Activated T-helper 17 cell treated with anti-CD3 and anti-CD28 coated beads, Interleukin-2, amount 50 U/mL, for 72 hours (primary cell): ENCODE data around the gene EML1. TPM values are rescaled to one million over a fixed set of nuclear protein-coding genes. Genes with fewer than 3 reads are reported as not detected.

ENCODE experiments used
- ATAC-seq: fragments of 150-1000 bp; cut with Tn5 transposase; replicated peaks from 2 replicates; pipeline ENCODE4 v1.10.0; 2021; ENCODE audit warnings: mild to moderate bottlenecking, moderate library complexity
- H3K27ac Mint-ChIP-seq: one replicate; pipeline ENCODE4 v1.8.0; 2022; ENCODE audit warnings: mixed read lengths
- H3K27me3 Mint-ChIP-seq: one replicate; pipeline ENCODE4 v1.8.0; 2022; ENCODE audit warnings: mixed read lengths
- H3K36me3 Mint-ChIP-seq: one replicate; pipeline ENCODE4 v1.8.0; 2022; ENCODE audit warnings: low read depth, mild to moderate bottlenecking, mixed read lengths
- H3K4me1 Mint-ChIP-seq: one replicate; pipeline ENCODE4 v1.8.0; 2022; ENCODE audit warnings: mixed read lengths
- H3K4me3 Mint-ChIP-seq: one replicate; pipeline ENCODE4 v1.8.0; 2022; ENCODE audit warnings: mild to moderate bottlenecking, mixed read lengths
- H3K9me3 Mint-ChIP-seq: one replicate; pipeline ENCODE4 v1.8.0; 2022; ENCODE audit warnings: mixed read lengths
- total RNA-seq, 2 donors: library from RNA; stranded (reverse); gene quantifications; one replicate each; pipeline ENCODE4 v1.2.3, GENCODE V29; 2022

Gene EML1
- total RNA-seq, 2 donors from 2014 or later = 0.54 to 3.6 TPM

DNA sequence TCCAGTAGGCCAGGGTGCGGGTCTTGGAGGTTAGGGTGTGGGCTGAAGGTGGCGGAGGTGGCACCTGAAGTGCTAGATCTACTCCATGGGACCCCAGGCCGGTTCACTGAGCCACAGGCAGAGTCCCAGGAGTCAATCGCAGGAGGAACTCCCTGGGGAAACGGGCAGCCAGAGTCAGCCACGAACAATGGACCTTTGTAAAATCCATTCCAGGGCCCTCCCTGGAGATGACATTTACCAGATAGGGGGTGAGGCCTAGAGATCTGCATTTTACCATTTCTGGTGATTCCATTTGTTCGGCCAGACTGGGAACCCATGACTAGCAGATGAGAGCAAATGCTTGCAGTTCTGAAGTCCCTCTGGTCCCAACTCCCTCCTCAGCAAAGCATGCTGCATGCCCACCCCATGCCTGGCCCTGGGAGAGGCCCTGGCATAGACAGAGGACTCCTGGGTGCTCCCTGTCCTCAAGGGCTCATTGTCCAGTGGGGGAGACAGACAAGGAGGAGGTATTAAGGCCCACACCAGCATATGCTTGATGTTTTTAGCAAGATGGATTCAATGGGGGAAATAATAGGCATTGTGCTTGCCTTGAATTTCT, 115.5 kb downstream of the EML1 start:
- no peak overlapping the region for H3K27ac Mint-ChIP-seq
- no peaks in the 10 kb centered on the region for H3K4me1 Mint-ChIP-seq
- H3K9me3 Mint-ChIP-seq = no peaks in the 10 kb centered on the region
- peaks cover 14% of the 10 kb centered on the region for H3K27me3 Mint-ChIP-seq
- no peaks in the 10 kb centered on the region for H3K36me3 Mint-ChIP-seq
- no peak overlapping the region for H3K4me3 Mint-ChIP-seq
- ATAC-seq = no peak

GRCh38 chr14:99909513-99910064, 116.4 kb downstream of the EML1 start:
- H3K4me1 Mint-ChIP-seq = no peaks in the 10 kb centered on the region
- no peak overlapping the region for H3K27ac Mint-ChIP-seq
- H3K9me3 Mint-ChIP-seq = no peaks in the 10 kb centered on the region
- no peak for ATAC-seq
- H3K27me3 Mint-ChIP-seq = peaks cover 14% of the 10 kb centered on the region
- H3K36me3 Mint-ChIP-seq = no peaks in the 10 kb centered on the region
- H3K4me3 Mint-ChIP-seq = no peak overlapping the region

DNA sequence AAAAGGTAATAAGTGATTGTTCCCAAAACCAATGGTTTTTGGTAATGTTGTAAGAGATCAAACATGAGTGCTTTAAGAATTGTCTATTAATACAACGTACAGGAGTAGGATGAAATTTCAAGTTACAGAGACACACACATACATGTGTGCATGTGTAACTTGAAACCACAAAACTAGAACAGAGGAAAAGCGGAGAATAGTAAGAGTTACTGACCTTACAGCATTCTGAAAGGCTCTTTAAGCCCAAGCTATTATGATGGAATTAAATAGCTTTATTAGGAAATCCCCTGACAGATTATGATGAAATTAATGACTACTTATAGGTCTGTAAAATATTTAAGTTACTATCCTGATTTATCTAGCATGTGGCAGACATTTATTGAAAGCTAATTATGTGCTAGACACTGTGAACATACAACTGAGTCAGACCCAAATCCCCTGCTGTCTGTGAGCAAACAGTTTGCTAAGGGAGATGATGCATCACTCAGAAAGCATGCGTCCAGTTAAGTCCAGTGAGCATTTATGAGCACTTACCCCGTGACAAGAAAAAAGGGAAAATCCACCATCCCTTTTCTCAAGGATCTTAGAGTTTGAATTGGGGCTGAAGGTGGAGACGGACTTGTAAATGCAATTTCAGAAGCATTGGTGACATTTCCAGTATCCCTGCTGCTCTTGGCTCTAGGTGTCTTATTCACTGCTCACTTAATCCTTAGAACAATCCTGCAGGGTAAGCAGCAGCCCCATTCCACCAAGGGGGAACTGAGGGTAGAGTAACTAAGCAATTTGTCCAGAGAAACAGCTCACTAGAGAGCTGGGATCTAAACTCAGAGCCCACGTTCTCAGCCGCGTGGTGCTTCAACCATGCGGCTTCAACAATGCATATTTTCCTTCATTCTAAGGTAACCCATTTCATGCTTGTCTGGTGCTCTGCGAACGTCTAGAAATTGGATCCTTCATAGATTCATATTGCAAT, 117.4 kb downstream of the EML1 start:
- Mint-ChIP-seq H3K27ac (no peak overlapping the region), H3K4me3 (no peak overlapping the region)

GRCh38 chr14:99915305-99916090, 122.3 kb downstream of the EML1 start:
- ATAC-seq = no peak
- H3K9me3 Mint-ChIP-seq = no peaks in the 10 kb centered on the region
- H3K27me3 Mint-ChIP-seq = peaks cover 15% of the 10 kb centered on the region
- H3K4me1 Mint-ChIP-seq = no peaks in the 10 kb centered on the region
- no peaks in the 10 kb centered on the region for H3K36me3 Mint-ChIP-seq
- H3K4me3 Mint-ChIP-seq = no peak overlapping the region
- no peak overlapping the region for H3K27ac Mint-ChIP-seq

More for the DNA sequence above, 117.4 kb downstream of the EML1 start:
- ATAC-seq = no peak
- H3K36me3 Mint-ChIP-seq = no peaks in the 10 kb centered on the region
- H3K9me3 Mint-ChIP-seq = no peaks in the 10 kb centered on the region
- H3K27me3 Mint-ChIP-seq = peaks cover 17% of the 10 kb centered on the region
- H3K4me1 Mint-ChIP-seq = no peaks in the 10 kb centered on the region

DNA sequence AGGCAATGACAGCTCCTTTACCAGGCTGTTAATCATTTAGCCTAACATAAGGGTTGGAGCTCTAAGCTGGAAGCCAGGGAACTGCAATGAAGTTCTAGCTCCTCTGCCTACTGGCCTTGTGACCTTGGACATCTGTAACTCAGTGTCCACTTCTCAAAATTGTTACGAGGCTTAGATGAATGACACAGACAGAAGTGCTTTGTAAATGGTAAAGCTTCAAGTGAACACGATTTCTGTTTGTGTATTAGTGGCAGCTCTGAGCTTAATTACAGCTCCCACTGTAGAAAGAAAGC, 122.8 kb downstream of the EML1 start:
- Mint-ChIP-seq H3K36me3 (no peaks in the 10 kb centered on the region), H3K27me3 (peaks cover 15% of the 10 kb centered on the region), H3K4me1 (no peaks in the 10 kb centered on the region), H3K4me3 (no peak overlapping the region), H3K27ac (no peak overlapping the region), H3K9me3 (no peaks in the 10 kb centered on the region)
- no peak for ATAC-seq

- no peak for ATAC-seq
- Mint-ChIP-seq H3K4me1 (no peaks in the 10 kb centered on the region), H3K9me3 (no peaks in the 10 kb centered on the region), H3K27ac (no peak overlapping the region), H3K4me3 (no peak overlapping the region), H3K36me3 (no peaks in the 10 kb centered on the region), H3K27me3 (peaks cover 4% of the 10 kb centered on the region)
Observed at GRCh38 chr14:99918781-99919180, 125.6 kb downstream of the EML1 start.

GRCh38 chr14:99921425-99921824, 128.2 kb downstream of the EML1 start:
- no peaks in the 10 kb centered on the region for H3K27me3 Mint-ChIP-seq
- no peak overlapping the region for H3K27ac Mint-ChIP-seq
- no peaks in the 10 kb centered on the region for H3K9me3 Mint-ChIP-seq
- no peaks in the 10 kb centered on the region for H3K36me3 Mint-ChIP-seq
- no peak overlapping the region for H3K4me3 Mint-ChIP-seq
- H3K4me1 Mint-ChIP-seq = no peaks in the 10 kb centered on the region
- no peak for ATAC-seq

GRCh38 chr14:99924379-99924778, 131.2 kb downstream of the EML1 start:
- H3K9me3 Mint-ChIP-seq = no peaks in the 10 kb centered on the region
- no peaks in the 10 kb centered on the region for H3K36me3 Mint-ChIP-seq
- H3K27ac Mint-ChIP-seq = no peak overlapping the region
- ATAC-seq = no peak
- H3K4me3 Mint-ChIP-seq = no peak overlapping the region
- H3K27me3 Mint-ChIP-seq = no peaks in the 10 kb centered on the region
- H3K4me1 Mint-ChIP-seq = no peaks in the 10 kb centered on the region

GRCh38 chr14:99925471-99925870, 132.3 kb downstream of the EML1 start:
- no peak overlapping the region for H3K4me3 Mint-ChIP-seq
- no peaks in the 10 kb centered on the region for H3K27me3 Mint-ChIP-seq
- H3K27ac Mint-ChIP-seq = no peak overlapping the region
- ATAC-seq = no peak
- H3K36me3 Mint-ChIP-seq = no peaks in the 10 kb centered on the region
- no peaks in the 10 kb centered on the region for H3K4me1 Mint-ChIP-seq
- no peaks in the 10 kb centered on the region for H3K9me3 Mint-ChIP-seq

DNA sequence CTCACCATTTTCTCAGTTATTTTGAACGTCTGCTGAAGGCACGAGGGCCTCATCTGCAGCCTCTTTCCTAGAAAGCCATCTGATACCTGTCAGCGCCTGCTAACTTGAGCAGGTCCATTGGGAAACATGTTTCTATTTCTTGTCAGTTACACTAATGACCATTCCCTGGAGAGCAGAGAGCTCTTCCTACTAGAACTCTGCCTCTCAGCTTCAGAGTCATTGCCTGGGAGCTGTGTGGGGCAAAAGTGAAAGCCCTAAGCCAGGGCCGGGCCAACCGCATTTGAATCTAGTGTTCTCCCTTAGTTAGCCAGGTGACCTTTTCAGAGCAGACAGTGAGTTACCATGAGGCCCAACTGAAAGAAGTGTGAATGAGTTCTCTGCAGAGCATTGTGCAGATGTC, 135.8 kb downstream of the EML1 start:
- ATAC-seq = no peak
- Mint-ChIP-seq H3K4me1 (no peaks in the 10 kb centered on the region), H3K36me3 (no peaks in the 10 kb centered on the region), H3K27ac (no peak overlapping the region), H3K27me3 (peaks cover 4% of the 10 kb centered on the region), H3K9me3 (no peaks in the 10 kb centered on the region), H3K4me3 (no peak overlapping the region)

DNA sequence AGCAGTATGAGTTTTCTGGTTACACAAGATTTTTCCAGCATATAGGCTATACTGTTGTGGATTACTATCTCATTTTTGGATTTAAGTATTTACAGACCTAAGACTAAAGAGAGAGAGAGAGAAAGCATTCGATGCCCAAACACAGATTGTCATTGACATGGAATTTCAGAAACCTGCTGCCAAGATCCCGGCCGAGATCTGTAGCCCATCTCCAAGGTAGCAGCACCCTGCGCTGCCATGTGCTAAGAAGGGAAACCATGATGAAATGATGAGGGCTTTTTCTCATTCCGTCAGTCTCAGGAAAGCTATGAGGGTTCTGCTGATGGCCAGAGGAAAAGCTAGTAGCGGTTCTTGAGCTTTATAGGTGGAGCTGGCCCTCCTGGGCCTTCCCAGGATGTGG, 136.4 kb downstream of the EML1 start:
- no peaks in the 10 kb centered on the region for H3K4me1 Mint-ChIP-seq
- no peaks in the 10 kb centered on the region for H3K36me3 Mint-ChIP-seq
- no peak overlapping the region for H3K27ac Mint-ChIP-seq
- peaks cover 4% of the 10 kb centered on the region for H3K27me3 Mint-ChIP-seq
- no peak for ATAC-seq
- no peaks in the 10 kb centered on the region for H3K9me3 Mint-ChIP-seq
- H3K4me3 Mint-ChIP-seq = no peak overlapping the region

DNA sequence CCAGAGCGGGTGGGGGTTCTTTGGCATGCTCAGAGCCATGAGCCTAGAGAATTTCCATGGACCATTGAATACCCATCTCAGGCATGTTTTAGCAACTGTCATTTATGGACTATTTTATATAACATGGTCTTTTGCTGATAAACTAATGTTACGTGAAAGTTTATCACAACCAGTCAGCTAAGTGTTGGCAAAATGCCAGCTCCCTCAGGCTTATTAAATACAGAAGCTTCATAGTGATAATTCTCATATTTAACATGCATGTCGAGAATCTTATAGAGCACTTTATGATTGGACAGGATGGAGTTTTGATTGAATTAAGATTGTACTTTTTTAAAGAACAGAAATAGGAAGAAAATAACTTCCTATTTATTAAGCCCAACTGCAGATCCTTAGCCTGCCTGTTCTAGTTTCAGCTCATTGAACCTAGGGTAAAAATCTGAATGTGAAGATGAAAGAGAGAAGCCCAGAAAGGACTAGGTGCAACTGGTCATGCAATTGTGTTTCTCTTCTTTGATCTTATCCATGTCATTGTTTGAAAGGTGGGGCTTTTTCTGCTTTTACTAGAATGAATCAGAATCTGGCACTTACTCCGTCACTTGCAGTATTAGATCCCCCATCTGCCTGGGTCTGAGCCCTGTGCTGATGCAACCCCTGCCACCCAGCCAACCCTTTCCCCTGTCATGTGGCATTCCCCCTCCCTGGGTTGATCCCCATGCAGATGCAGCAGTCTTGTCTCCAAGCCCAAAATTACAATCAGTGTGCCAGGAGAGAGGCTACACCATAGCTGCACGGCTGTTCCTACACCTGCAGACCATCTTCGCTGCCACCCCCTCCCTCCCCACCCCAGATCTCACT, 137.4 kb downstream of the EML1 start:
- peak; percentile 91 for ATAC-seq
- Mint-ChIP-seq H3K36me3 (no peaks in the 10 kb centered on the region), H3K27me3 (peaks cover 4% of the 10 kb centered on the region), H3K9me3 (no peaks in the 10 kb centered on the region), H3K27ac (no peak overlapping the region), H3K4me3 (no peak overlapping the region), H3K4me1 (no peaks in the 10 kb centered on the region)

DNA sequence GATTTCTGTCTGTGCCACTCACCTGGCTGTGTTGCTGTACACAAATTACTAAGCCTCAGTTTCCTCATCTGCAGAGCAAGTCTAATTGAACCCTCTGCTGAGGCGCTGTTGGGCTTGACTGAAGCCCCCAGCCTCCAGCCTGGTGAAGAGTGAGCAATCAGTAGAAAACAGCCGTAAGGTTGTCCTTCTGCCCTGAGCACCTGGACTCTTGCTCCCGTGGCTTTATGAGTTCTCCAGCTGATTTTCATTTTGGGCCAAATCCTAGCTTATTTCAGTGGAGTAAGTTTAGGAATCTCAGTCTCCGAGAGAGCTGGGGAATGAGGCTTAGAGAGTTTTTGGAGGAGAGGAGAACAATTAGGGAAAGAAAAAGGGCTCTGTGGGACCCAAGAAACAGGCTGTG, 138.1 kb downstream of the EML1 start:
- Mint-ChIP-seq H3K4me3 (no peak overlapping the region), H3K9me3 (no peaks in the 10 kb centered on the region), H3K4me1 (no peaks in the 10 kb centered on the region), H3K27me3 (peaks cover 5% of the 10 kb centered on the region), H3K36me3 (no peaks in the 10 kb centered on the region), H3K27ac (no peak overlapping the region)
- ATAC-seq = no peak

DNA sequence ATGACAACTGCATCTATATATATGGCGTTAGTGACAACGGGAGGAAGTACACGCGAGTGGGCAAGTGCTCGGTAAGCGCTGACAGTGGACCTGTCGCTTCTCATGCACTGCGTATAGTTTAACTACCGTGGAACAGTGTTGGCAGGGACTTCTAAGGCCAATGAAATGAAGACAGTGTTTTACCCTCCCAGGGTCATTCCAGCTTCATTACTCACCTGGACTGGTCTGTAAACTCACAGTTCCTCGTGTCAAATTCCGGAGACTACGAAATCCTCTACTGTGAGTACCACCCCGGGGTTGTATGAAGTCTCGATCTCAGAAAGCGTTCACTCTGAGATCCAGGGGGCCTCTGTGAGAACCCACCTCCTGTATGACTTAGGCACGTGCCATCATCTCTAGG, 142.8 kb downstream of the EML1 start:
- Mint-ChIP-seq H3K4me3 (no peak overlapping the region), H3K27ac (no peak overlapping the region), H3K36me3 (no peaks in the 10 kb centered on the region), H3K27me3 (peaks cover 6% of the 10 kb centered on the region), H3K9me3 (no peaks in the 10 kb centered on the region), H3K4me1 (no peaks in the 10 kb centered on the region)
- no peak for ATAC-seq
